ENCODE measurements around the gene TCEAL9.

DNA sequence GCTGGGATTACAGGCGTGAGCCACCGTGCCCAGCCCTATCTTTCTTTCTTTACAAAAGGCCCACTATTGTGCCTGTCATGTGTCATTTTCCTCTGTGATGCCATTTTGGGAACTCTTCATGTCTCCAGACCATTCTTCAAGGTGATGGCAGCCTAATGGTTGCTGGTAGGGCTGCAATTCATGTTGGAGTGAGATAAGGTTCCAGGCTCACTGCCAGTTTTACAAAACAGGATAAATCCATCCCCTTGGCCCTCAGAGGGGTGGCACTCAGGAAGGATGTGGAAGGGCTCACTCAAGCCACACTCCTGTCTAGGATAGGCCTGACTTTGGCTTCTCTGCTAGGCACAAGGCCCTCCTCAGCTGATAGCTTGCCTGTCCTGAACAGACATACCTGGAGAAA is 3.8 kb downstream of the TCEAL9 start:
- TF ChIP-seq, protein P1, sequence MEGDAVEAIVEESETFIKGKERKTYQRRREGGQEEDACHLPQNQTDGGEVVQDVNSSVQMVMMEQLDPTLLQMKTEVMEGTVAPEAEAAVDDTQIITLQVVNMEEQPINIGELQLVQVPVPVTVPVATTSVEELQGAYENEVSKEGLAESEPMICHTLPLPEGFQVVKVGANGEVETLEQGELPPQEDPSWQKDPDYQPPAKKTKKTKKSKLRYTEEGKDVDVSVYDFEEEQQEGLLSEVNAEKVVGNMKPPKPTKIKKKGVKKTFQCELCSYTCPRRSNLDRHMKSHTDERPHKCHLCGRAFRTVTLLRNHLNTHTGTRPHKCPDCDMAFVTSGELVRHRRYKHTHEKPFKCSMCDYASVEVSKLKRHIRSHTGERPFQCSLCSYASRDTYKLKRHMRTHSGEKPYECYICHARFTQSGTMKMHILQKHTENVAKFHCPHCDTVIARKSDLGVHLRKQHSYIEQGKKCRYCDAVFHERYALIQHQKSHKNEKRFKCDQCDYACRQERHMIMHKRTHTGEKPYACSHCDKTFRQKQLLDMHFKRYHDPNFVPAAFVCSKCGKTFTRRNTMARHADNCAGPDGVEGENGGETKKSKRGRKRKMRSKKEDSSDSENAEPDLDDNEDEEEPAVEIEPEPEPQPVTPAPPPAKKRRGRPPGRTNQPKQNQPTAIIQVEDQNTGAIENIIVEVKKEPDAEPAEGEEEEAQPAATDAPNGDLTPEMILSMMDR (conservative IDR thresholded peaks at IDR 0.05; ENCODE audit: low read length) = no peak
- TF ChIP-seq EZH2phosphoT487 (IDR thresholded peaks at IDR 0.05; ENCODE audit: borderline replicate concordance) = no peak

All from Loucy (cell line).